Upper lobe of left lung (tissue), 6 donors: ENCODE results near the gene ACTN1. TPM values are rescaled to one million over a fixed set of nuclear protein-coding genes. Genes with fewer than 3 reads are reported as not detected.

Experiments
- ATAC-seq, 2 donors: fragments of 200-7000 bp; cut with Tn5 transposase; one replicate each; pipeline ENCODE4 v1.9.1; 2022; ENCODE audit warnings: mild to moderate bottlenecking in 2 of 2, moderate library complexity in 2 of 2; ENCODE audit not compliant: low FRiP score in 2 of 2
- DNase-seq, 2 donors: peaks; one replicate each; pipeline ENCODE4 v3.0.0-alpha.2; 2019 to 2020
- H3K27ac ChIP-seq, 4 donors: fragments of 200-600 bp; sonication (generic); one replicate each; pipeline ENCODE4 v1.5.1; 2016 to 2019
- H3K27me3 ChIP-seq, 4 donors: fragments of 200-600 bp; sonication (generic); one replicate each; pipeline ENCODE4 v1.5.1; 2017 to 2019
- H3K36me3 ChIP-seq, 4 donors: fragments of 200-600 bp; sonication (generic); one replicate each; pipeline ENCODE4 v1.5.1; 2016 to 2019
- H3K4me1 ChIP-seq, 4 donors: fragments of 200-600 bp; sonication (generic); one replicate each; pipeline ENCODE4 v1.5.1; 2018 to 2019
- H3K4me3 ChIP-seq, 4 donors: fragments of 200-600 bp; sonication (generic); one replicate each; pipeline ENCODE4 v1.5.1; 2017 to 2019; ENCODE audit warnings: mild to moderate bottlenecking in 2 of 4, moderate library complexity in 1 of 4
- H3K9me3 ChIP-seq, 4 donors: fragments of 200-600 bp; sonication (generic); one replicate each; pipeline ENCODE4 v1.5.1; 2018 to 2019
- EP300 ChIP-seq, 4 donors: sonication (generic); formaldehyde crosslinking; IDR thresholded peaks; one replicate each; pipeline ENCODE4 v1.5.1; 2017; ENCODE audit warnings: antibody characterized with exemption in 4 of 4, control low read depth in 2 of 4
- POLR2A ChIP-seq, 4 donors: fragments of 450-650 bp; IDR thresholded peaks; one replicate each; pipeline ENCODE4 v1.5.1; 2016 to 2017; ENCODE audit warnings: antibody characterized with exemption in 4 of 4, mild to moderate bottlenecking in 2 of 4
- POLR2AphosphoS5 ChIP-seq, 2 donors: sonication (generic); formaldehyde crosslinking; IDR thresholded peaks; one replicate each; pipeline ENCODE4 v1.5.1; 2017; ENCODE audit warnings: antibody characterized with exemption in 2 of 2
- WGBS, 2 donors: methylation state at CpG; one replicate each; pipeline ENCODE4 v1.1.5; 2017 to 2018; 5-methylcytosine and 5-hydroxymethylcytosine counted together
- total RNA-seq, 6 donors: library from RNA; depleted of rRNA in 4 of 6; stranded (reverse); fragments of >200 nt in 4 of 6; gene quantifications; one replicate each; pipeline versions ENCODE4 v1.1.0 to v1.2.1, GENCODE V29; 2016 to 2021
- TF ChIP-seq, protein P1 (sequence below), 6 experiments: fragments of 450-650 bp in 4 of 6; fragments of 200-600 bp in 2 of 6; sonication (generic) in 2 of 6; IDR thresholded peaks; one replicate each; pipeline ENCODE4 v1.5.1; 2016 to 2019; ENCODE audit warnings: antibody characterized with exemption in 6 of 6
- donor health status: DM: no; HTN: no; CAD: no; lungs with moderate emphysema.
- donor health status: DM: no; HTN: yes; CAD: no; lungs with severe emphysema.

Gene ACTN1
- total RNA-seq, 6 donors from 2014 or later, result 117 to 195 (median 157) TPM

DNA sequence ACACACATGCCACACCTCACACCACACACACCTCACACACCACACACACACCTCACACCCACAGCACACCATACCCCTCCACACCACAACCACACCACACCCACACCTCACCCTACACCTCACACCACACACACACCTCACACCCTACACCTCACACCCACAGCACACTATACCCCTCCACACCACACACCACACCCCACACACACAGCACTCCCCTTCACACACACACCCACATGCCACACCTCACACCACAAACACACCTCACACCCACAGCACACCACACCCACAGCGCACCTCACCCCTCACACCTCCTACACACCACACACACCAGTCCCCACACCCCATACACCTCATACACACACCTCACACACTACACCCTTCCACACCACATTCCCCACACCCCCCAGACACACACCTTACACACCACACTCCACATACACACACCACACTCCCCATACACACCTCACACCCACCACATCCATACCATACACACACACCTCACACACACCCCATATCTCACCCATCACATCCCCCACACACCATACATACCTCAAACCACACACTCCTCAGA is 80.0 kb downstream of the ACTN1 start:
- DNase-seq, result no peak
- 95 to 96% methylated on average over 1 of the region's 1 CpG for WGBS, 2 donors
- H3K4me1 ChIP-seq, result no peaks in the 10 kb centered on the region
- peak in 1 of 2 donors; percentile 52 for ATAC-seq
- H3K27ac ChIP-seq, result no peak overlapping the region
- no peak overlapping the region for H3K4me3 ChIP-seq
- TF ChIP-seq, protein P1, sequence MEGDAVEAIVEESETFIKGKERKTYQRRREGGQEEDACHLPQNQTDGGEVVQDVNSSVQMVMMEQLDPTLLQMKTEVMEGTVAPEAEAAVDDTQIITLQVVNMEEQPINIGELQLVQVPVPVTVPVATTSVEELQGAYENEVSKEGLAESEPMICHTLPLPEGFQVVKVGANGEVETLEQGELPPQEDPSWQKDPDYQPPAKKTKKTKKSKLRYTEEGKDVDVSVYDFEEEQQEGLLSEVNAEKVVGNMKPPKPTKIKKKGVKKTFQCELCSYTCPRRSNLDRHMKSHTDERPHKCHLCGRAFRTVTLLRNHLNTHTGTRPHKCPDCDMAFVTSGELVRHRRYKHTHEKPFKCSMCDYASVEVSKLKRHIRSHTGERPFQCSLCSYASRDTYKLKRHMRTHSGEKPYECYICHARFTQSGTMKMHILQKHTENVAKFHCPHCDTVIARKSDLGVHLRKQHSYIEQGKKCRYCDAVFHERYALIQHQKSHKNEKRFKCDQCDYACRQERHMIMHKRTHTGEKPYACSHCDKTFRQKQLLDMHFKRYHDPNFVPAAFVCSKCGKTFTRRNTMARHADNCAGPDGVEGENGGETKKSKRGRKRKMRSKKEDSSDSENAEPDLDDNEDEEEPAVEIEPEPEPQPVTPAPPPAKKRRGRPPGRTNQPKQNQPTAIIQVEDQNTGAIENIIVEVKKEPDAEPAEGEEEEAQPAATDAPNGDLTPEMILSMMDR (IDR thresholded peaks at IDR 0.05), result no peak
- TF ChIP-seq POLR2AphosphoS5 (IDR thresholded peaks at IDR 0.05) (no peak), EP300 (IDR thresholded peaks at IDR 0.05) (no peak), POLR2A (IDR thresholded peaks at IDR 0.05) (no peak)
- H3K9me3 ChIP-seq, result no peaks in the 10 kb centered on the region
- peaks cover 0 to 86% (median 50%) of the 10 kb centered on the region in 4 donors for H3K36me3 ChIP-seq
- no peaks in the 10 kb centered on the region for H3K27me3 ChIP-seq

DNA sequence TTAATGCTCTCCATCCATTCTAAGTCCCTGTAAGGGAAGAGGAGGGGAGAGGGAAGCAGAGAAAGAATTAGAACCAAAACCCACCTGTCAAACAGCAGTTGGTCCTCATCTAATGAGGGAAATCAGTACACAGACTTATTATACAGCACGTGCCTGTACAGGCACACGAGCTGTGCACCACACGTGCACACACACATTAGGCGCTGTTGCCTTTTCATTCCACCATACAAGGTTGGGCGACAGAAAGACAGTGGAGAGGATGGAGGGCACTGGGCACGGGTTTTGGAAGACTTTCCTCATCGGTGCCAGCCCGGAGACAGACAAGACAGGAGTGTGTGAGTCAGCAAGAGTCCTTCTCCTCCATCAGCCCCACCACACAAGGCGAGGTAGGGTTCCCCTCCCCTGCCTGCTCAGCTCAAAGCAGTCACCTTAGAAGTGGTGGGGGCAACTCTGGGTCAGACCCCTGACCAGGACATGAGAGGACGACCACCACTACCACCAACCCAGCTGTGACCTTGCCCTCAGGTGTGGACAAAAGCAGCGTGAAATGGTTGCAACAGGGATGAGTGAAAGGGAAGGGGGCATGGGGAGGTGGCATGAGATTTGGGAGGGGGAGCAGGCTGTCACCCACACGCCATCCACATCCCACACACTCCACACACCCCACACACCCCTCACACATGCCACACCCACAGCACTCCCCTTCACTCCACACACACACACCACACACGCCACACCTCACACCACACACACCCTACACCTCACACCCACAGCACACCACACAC is 80.7 kb downstream of the ACTN1 start:
- H3K9me3 ChIP-seq, result no peaks in the 10 kb centered on the region
- DNase-seq (no peak), ATAC-seq (no peak)
- 75 to 90% methylated on average over 8 to 13 of the region's 13 CpGs for WGBS, 2 donors
- H3K27me3 ChIP-seq, result no peaks in the 10 kb centered on the region
- H3K4me3 ChIP-seq, result no peak overlapping the region
- no peak for TF ChIP-seq EP300 (IDR thresholded peaks at IDR 0.05)
- no peak for TF ChIP-seq POLR2A (IDR thresholded peaks at IDR 0.05)
- no peak for TF ChIP-seq POLR2AphosphoS5 (IDR thresholded peaks at IDR 0.05)
- TF ChIP-seq, protein P1 (IDR thresholded peaks at IDR 0.05), result no peak
- peaks cover 3 to 86% (median 50%) of the 10 kb centered on the region in 4 donors for H3K36me3 ChIP-seq
- no peaks in the 10 kb centered on the region for H3K4me1 ChIP-seq
- no peak overlapping the region for H3K27ac ChIP-seq

DNA sequence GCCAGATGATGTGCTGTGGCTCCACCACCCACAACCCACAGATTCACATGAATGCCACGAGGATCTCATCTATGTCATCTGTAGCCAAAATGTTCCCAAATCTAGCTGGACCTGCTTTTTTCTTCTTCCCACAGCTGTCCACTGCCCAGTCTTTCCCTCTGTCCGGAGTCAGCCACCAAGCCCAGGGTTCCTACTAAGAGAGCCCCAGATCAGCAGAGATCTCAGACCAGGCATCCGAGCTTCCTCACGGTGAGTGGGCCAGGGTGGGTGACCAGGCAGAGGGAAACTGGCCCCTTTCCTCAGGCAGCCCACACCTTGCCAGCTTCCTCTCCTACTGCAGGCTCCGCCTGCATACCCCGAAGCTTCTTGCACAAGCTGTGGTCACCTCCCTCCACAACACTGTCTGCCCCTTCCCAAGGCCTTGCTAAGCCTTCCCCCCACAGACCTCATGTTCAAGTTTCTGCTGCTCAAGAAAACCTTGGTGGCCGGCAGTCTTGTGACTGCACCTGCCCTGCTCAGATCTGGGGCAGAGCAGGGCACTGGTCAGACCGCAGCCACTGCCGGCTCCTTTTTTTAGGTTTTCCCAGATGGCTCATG is 81.4 kb downstream of the ACTN1 start:
- Histone ChIP-seq H3K36me3 (peaks cover 3 to 86% (median 54%) of the 10 kb centered on the region in 4 donors), H3K4me3 (no peak overlapping the region), H3K27me3 (no peaks in the 10 kb centered on the region), H3K9me3 (no peaks in the 10 kb centered on the region), H3K27ac (no peak overlapping the region), H3K4me1 (no peaks in the 10 kb centered on the region)
- DNase-seq, result no peak
- WGBS, 2 donors, result 76 to 79% methylated on average over 9 of the region's 9 CpGs
- no peak for ATAC-seq
- TF ChIP-seq POLR2A (IDR thresholded peaks at IDR 0.05), result no peak
- TF ChIP-seq, protein P1 (IDR thresholded peaks at IDR 0.05), result no peak
- TF ChIP-seq POLR2AphosphoS5 (IDR thresholded peaks at IDR 0.05), result no peak
- TF ChIP-seq EP300 (IDR thresholded peaks at IDR 0.05), result no peak

DNA sequence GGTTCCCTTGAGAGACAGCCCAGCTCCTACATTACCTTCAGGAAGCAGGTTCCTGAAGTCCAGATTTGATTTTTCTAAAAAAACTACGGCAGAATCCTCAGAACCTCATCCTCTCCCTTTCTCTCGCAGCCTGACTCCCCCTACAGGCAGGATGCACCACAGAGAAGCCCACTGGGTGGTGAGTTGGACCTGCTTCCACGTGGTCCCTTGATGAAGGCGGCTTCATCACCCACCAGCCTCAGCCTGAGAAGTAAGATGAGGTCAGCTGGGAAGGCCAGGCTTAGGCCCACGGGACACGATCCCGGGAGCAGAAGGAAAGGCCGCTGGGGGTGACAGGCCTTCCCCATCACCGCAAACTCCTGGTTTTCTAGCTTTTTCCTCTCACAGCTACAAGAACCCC is 83.0 kb downstream of the ACTN1 start:
- Histone ChIP-seq H3K27me3 (no peaks in the 10 kb centered on the region), H3K9me3 (no peaks in the 10 kb centered on the region), H3K27ac (no peak overlapping the region), H3K4me3 (no peak overlapping the region), H3K36me3 (peaks cover 11 to 86% (median 53%) of the 10 kb centered on the region in 4 donors), H3K4me1 (no peaks in the 10 kb centered on the region)
- no peak for TF ChIP-seq EP300 (IDR thresholded peaks at IDR 0.05)
- no peak for TF ChIP-seq POLR2A (IDR thresholded peaks at IDR 0.05)
- TF ChIP-seq, protein P1 (IDR thresholded peaks at IDR 0.05), result peak in 1 of 6 experiments; percentile 5
- no peak for DNase-seq
- WGBS, 2 donors, result 92 to 96% methylated on average over 9 of the region's 9 CpGs
- no peak for ATAC-seq
